NK-92 treated with Interleukin-12 subunit alpha and Interleukin-12 subunit beta, amount 100 ng/mL, for 24 hours (cell line): ENCODE measurements around the gene AP5S1.
"Not testable (repeated sequence)": the region's sequence is repeated elsewhere in the genome, so short reads cannot be mapped to it uniquely, and the experiment has no call there.

Experiments used
- DNase-seq: peaks from one replicate; lab custom pipeline; 2025; lab: John Stamatoyannopoulos, UW

AP5S1 gene

DNA sequence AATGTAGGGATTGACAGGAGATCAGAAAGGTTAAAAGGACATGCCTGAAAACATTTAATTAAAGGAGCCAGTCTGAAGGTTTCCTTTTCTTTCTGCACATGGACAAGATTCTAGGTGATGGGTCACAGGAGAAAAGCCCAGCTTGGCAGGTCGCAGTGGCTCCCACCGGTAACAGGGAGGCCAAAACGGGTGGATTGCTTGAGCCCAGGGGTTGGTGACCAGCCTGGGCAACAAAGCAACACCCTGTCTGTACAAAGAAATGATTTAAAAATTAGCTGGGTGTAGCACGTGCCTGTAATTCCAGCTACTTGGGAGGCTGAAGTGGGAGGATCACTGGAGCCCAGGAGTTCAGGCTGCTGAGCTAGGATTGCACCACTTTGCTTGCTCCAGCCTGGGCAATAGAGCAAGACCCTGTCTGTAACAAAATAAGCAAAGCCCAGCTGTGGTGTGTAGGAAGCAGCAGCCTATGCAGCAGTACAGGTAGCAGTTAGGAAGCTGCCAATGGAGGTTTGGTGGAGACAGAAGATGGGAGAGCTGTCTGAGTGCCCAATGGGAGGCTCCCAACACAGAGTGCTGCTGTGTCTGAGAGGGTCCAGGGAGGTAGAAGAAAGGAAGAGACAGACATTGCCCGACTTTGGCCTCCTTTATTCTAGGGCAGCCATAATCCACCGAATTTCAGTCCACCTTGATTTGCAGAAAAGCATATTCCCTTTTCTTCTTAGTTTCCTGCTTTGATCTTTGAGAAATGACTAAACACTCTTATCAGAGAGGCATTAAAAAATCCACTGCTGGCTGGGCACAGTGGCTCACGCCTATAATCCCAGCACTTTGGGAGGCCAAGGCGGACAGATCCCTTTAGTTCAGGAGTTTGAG lies 7.1 kb upstream of the AP5S1 start:
- DNase-seq: no peak

GRCh38 chr20:3813848-3814581 lies 6.3 kb upstream of the AP5S1 start:
- DNase-seq: no peak

DNA sequence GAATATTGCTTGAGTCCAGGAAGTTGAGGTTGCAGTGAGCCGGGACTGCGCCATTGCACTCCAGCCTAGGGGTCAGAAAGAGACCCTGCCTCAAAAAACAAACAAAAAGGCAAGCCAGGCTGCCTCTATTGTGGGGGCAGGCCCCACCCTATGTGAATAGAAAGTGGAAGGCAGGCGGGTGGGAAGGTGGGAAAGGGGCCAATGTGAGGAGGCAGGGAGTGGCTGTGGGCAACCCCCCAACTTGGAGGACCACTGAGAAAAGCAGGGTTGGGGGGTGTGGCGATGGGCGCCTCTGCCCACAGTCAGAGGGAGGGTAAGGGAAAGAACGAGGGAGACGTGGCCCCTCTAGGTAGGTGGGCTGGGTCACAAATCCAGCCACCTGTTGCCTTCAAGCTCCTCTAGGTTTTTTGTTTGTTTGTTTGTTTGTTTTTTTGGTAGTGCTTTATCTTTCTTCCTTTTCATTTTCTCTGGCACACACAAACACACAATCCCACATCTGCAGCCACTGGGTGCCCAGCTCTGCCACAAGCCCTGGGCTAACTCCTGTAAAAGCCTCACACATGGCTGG lies 5.3 kb upstream of the AP5S1 start:
- no peak for DNase-seq

- no peak for DNase-seq
Observed at GRCh38 chr20:3815703-3816315, 4.5 kb upstream of the AP5S1 start.

DNA sequence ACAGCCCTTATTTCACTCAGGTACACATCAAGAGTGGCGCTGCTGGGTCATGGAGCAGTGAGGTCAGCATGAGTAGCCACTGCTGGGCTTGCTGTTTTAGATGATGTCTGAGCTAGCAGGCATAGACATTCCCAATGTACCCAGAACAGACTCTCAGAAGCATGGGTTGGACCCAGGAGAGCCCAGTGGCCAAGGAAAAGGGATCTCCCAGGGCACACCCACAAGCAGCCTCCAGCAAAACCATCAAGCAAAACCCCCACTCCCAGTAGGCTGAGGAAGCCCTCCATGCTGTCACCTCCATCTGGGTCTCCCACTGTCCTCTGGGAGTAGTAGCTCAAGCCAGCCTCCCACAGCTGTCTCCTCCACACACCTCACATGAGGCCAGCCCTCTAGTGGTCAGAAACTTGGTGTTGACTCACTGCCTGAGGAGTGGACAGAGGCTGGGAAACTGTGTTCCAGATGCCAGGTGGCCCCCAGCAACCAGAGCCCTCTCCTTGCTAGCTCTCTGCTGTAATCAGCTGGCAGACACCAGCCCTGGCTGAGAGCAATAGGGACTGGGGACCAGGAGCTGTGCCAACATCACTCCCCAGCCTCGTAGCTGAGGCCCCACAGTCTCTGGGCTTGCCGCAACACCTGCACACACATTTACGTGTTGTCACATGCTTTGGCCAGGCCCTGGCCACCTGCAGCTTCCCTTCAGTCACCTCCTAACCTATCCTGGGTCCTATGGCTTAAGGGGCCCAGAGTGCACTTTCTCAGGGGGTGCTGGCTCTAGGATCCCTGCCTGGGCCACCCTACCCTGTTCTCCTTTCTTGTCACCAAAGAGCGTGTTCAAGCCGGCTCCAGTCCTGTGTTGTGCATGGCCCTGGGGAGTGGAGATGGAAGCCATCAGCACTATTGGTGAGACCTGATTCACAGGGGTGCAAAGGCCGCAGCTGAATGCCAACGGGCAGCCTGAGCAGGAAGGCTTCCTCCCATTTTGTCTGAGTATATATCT lies 1.9 kb upstream of the AP5S1 start:
- DNase-seq: no peak

DNA sequence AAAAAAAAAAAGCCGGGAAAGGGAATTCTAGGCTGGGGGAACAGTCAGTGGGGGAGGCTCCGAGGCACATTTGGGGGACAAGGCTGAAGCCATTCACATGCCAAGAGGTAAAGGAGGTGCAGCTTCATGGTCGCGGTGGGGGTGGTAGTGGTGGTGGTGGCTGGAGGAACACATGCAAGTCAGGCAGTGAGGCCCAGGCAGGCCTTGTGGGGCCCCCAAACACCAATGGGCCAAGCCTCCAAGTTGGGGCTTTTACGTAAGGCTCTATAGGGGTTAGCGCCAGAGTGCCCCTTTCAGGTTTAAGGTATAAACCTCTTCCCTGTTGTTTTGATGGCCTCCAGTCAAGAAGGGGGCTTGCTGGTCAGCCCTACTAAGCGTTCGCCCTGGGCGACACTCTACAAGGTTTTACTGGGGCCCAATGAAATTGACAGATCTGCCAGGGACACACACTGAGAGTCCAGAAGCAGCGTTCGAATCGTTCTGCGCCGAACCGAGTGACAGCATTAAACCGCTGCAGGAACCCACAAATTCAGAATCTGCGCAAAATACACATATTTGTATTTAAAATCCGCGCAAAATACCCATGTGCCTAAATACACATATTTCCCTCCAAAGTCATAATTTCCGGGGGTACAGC lies 818 bp upstream of the AP5S1 start:
- no peak for DNase-seq

- DNase-seq: no peak
Observed at GRCh38 chr20:3820901-3821727, 767 bp downstream of the AP5S1 start.

- DNase-seq: no peak
Observed at GRCh38 chr20:3821996-3822395, 1.6 kb downstream of the AP5S1 start.

DNA sequence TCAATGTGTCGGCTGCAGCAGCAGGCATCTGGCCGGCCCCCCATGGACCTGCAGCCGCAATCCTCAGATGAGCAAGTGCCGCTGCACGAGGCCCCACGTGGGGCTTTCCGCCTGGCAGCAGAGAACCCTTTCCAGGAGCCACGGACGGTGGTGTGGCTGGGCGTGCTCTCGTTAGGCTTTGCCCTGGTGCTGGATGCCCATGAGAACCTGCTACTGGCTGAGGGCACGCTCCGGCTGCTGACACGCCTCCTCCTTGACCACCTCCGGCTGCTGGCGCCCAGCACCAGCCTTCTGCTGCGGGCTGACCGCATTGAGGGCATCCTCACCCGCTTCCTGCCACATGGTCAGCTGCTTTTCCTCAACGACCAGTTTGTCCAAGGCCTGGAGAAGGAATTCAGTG lies 3.5 kb downstream of the AP5S1 start:
- no peak for DNase-seq

DNA sequence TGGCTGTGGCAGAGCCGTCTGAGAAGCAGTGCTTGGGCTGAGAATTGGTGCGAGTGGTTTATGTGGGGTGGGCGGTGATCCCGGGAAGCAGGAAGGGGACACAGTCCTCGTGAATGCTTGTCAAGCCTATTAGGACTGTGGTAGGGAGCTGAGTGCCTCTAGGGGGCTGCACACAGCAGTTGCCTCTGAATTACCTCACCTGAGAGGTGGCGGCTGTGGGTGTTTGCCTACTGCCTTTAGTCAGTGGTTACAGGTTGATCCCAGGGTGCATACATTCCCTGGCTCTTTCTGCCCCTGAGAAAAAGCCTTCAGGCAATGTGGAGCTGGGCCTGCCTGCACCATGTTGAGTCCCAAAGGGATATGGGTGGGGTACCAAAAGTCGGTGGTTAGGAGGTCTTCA lies 5.2 kb downstream of the AP5S1 start:
- DNase-seq: no peak

DNA sequence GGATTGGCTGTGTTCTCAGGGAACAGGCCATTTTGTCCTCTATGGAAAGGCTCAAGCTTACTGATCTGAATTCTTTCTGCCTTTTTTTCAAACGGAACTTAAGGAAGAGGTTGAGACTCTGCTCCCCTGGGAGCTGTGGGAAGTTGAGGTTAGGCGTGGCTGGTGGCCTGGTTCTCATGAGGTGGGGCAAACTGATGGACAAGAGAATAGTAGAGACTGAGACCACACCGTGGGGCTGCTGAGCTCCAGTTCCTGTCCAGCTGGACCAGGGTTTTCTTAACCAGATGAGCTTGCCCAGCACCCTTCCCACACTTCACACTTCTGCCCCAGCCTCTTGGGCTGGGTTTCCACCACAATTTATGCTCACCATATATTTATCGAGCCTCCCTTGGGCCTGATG lies 6.1 kb downstream of the AP5S1 start:
- DNase-seq: no peak

DNA sequence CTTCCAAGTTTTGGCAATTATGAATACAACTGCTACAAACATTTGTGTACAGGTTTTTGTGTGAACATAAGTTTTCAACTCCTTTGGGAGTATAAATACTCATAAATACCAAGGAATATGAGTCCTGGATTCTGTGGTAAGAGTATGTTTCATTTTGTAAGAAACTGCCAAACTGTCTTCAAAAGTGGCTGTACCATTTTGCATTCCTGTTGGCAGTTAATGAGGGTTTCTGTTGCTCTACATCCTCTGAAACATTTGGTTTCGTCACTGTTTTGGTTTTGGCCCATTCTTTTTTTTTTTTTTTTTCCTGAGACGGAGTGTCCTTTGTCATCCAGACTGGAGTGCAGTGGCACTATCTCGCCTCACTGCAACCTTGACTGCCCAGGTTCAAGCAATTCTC lies 8.5 kb downstream of the AP5S1 start:
- no peak for DNase-seq

DNA sequence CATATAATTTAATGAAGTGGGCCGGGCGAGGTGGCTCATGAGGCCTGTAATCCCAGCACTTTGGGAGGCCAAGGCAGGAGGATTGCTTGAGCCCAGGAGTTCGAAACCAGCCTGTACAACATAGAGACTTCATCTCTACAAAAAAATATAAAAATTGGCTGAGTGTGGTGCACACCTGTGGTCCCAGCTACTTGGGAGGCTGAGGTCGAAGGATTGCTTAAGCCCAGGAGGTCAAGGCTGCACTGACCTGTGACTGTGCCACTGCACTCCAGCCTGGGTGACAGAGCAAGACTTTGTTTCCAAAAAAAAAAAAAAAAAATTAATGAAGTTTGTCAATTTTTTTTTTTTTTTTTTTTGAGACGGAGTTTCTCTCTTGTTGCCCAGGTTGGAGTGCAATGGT lies 9.5 kb downstream of the AP5S1 start:
- not testable (repeated sequence) for DNase-seq

GRCh38 chr20:3836132-3836531 lies 15.8 kb downstream of the AP5S1 start:
- no peak for DNase-seq

DNA sequence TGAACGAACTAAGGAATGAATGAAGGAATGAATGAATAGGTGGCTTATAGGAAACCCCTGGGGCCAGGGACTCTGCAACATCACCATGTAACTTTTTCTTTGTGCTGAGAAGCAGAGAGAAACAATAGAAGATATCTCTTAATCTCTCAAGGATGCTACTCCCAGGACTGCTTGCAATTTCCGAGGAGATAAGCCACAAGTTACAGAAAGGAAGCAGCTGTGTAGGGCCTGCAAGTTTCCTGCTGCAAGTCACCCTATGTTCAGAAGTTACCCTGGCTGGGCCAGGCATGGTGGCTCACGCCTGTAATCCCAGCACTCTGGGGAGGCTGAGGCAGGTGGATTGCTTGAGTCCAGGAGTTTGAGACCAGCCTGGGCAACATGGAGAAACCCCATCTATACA lies 19.0 kb downstream of the AP5S1 start:
- no peak for DNase-seq

DNA sequence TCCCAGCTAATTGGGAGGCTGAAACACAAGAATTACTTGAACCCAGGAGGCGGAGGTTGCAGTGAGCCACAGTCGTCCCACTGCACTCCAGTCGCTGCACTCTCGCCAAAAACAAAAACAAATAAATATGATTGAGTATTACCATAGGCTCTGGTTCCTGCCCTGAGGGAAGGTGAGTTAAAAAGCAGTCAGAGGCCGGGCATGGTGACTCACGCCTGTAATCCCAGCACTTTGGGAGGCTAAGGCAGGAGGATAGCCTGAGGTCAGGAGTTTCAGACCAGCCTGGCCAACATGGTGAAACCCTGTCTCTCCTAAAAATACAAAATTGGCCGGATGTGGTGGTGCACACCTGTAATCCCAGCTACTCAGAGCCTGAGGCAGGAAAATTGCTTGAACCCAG lies 19.9 kb downstream of the AP5S1 start:
- DNase-seq: not testable (repeated sequence)

- no peak for DNase-seq
Observed at GRCh38 chr20:3842348-3842930, 22.1 kb downstream of the AP5S1 start.

DNA sequence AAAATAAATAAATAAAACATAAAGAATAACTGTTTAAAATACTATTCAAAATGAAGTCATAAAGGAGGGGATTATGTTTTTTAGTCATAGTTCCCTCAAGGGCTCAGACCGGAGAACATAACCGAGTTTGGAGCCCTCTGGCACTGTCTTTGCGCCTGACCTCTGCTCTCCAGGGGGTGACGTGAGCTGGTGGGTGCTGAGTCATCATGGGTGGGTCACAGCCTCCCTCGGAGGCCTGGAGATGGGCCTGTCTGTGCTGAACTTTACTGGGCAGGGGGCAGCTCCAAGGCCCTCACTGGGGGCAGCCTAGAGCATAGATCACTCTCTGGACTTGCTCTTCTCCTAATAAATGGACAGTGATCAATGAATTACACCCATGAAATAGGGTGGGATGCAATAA lies 23.1 kb downstream of the AP5S1 start:
- no peak for DNase-seq

- not testable (repeated sequence) for DNase-seq
Observed at GRCh38 chr20:3843990-3844619, 23.8 kb downstream of the AP5S1 start.
